BLaER1 treated with 17β-estradiol and CSF1 and Interleukin-3, amounts not matched to agents 10 nM and 100 nM (cell line): ENCODE measurements around the gene ZNF644.
A peak's percentile ranks its signal among the peaks of the same experiment; 100 is the strongest.

ENCODE experiments used
- H3K27ac ChIP-seq, 11 experiments: shearing (Covaris generic); formaldehyde crosslinking; 2 replicates each; pipeline ENCODE4 v1.8.1; 2022
- H3K27me3 ChIP-seq, 11 experiments: shearing (Covaris generic); formaldehyde crosslinking; 2 replicates each; pipeline ENCODE4 v1.8.1; 2022
- H3K36me3 ChIP-seq, 11 experiments: shearing (Covaris generic); formaldehyde crosslinking; 2 replicates each; pipeline ENCODE4 v1.8.1; 2022
- H3K4me1 ChIP-seq, 10 experiments: shearing (Covaris generic); formaldehyde crosslinking; 2 replicates each; pipeline ENCODE4 v1.8.1; 2022
- H3K4me2 ChIP-seq, 11 experiments: shearing (Covaris generic); formaldehyde crosslinking; 2 replicates each; pipeline ENCODE4 v1.8.1; 2022
- H3K4me3 ChIP-seq, 10 experiments: shearing (Covaris generic); formaldehyde crosslinking; 2 replicates each; pipeline ENCODE4 v1.8.1; 2022
- H3K9ac ChIP-seq, 11 experiments: shearing (Covaris generic); formaldehyde crosslinking; 2 replicates each; pipeline ENCODE4 v1.8.1; 2022
- H3K9me3 ChIP-seq, 11 experiments: shearing (Covaris generic); formaldehyde crosslinking; replicated peaks in 1 of 11; 2 replicates each; pipeline ENCODE4 v1.8.1; 2022
- H4K20me1 ChIP-seq, 11 experiments: shearing (Covaris generic); formaldehyde crosslinking; 2 replicates each; pipeline ENCODE4 v1.8.1; 2022
- Cebpa-rat ChIP-seq, 11 experiments: shearing (Covaris generic); IDR thresholded peaks; 2 replicates each; pipeline ENCODE4 v1.8.1; 2022

The ZNF644 gene

DNA sequence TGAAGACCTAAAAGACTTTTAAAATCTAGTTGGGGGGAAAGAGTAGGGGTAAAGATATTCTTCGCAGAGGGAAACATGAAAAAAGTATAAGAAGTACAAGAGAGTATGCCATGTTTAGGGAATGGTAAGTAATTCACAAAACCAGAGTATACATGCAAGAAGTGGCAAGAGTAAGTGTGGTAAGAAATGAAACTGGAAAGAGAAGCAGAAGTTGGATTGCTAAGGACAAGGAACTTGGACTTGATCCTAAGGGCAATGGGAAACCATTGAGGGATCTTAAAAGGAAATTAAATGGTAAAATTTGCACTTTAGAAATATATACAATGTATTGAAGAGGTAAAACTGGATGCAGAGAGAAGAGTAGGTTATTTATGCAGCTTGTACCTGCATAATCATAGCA is 9.2 kb upstream of the ZNF644 start:
- no peak overlapping the region for H3K27ac ChIP-seq
- no peaks in the 10 kb centered on the region for H3K27me3 ChIP-seq
- TF ChIP-seq Cebpa-rat (IDR thresholded peaks at IDR 0.05): no peak
- H3K9me3 ChIP-seq: no peaks in the 10 kb centered on the region; a peak in 1 of 22 replicates
- no peak overlapping the region for H3K9ac ChIP-seq
- no peak overlapping the region for H3K4me3 ChIP-seq
- peak overlapping the region in 1 of 11 experiments; percentile 57; a peak in 2 of 22 replicates for H3K4me2 ChIP-seq
- H3K4me1 ChIP-seq: peaks cover 0 to 10% (median 0%) of the 10 kb centered on the region in 10 experiments; a peak in 2 of 20 replicates
- no peaks in the 10 kb centered on the region for H3K36me3 ChIP-seq
- H4K20me1 ChIP-seq: no peaks in the 10 kb centered on the region

DNA sequence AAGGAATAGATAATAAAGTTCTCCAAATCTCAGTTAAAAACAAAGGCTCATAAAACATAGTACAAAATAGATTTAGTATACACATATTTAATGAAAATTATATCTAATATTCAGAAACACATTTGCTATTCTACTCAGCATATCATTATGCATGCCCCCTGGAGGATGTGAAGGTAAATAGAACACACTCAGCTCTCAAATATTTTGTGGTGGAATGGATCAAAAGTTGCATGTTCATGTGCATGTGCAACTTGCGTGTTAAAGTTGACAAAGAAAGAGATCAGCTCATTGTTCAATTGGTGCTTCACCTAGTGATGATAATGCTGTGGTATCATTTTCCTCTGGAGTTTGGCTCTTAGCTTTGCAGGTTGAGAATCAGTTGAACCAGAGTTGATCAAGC is 4.9 kb upstream of the ZNF644 start:
- Histone ChIP-seq H3K4me3 (no peak overlapping the region), H3K27me3 (no peaks in the 10 kb centered on the region), H3K9ac (no peak overlapping the region), H3K27ac (no peak overlapping the region), H3K36me3 (no peaks in the 10 kb centered on the region), H3K4me1 (peaks cover 10 to 34% (median 13%) of the 10 kb centered on the region in 10 experiments), H4K20me1 (no peaks in the 10 kb centered on the region), H3K4me2 (no peak overlapping the region), H3K9me3 (no peaks in the 10 kb centered on the region)
- no peak for TF ChIP-seq Cebpa-rat (IDR thresholded peaks at IDR 0.05)

DNA sequence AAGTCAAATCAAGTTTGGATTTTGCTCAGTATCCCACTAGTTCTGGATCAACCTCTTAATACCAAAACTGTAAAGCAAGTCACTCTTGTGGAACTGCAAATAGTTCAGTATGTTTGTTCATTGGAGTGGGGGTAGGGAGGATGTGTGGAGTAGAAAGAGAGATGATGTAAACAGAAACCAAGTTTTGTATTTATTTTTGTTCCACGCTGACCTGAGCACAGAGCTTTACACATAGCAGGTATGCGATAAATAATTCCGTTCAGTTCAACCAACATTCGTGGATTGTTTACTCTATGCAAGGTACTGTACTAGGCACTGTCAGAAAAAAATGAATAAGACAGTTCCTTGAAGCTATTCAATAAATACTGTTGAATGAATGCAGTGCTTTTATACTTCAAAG is 4.5 kb upstream of the ZNF644 start:
- Histone ChIP-seq H3K4me1 (peaks cover 10 to 32% (median 13%) of the 10 kb centered on the region in 10 experiments), H4K20me1 (no peaks in the 10 kb centered on the region), H3K4me3 (no peak overlapping the region), H3K9ac (no peak overlapping the region), H3K36me3 (no peaks in the 10 kb centered on the region), H3K27me3 (no peaks in the 10 kb centered on the region), H3K27ac (no peak overlapping the region), H3K4me2 (no peak overlapping the region), H3K9me3 (no peaks in the 10 kb centered on the region)
- no peak for TF ChIP-seq Cebpa-rat (IDR thresholded peaks at IDR 0.05)

DNA sequence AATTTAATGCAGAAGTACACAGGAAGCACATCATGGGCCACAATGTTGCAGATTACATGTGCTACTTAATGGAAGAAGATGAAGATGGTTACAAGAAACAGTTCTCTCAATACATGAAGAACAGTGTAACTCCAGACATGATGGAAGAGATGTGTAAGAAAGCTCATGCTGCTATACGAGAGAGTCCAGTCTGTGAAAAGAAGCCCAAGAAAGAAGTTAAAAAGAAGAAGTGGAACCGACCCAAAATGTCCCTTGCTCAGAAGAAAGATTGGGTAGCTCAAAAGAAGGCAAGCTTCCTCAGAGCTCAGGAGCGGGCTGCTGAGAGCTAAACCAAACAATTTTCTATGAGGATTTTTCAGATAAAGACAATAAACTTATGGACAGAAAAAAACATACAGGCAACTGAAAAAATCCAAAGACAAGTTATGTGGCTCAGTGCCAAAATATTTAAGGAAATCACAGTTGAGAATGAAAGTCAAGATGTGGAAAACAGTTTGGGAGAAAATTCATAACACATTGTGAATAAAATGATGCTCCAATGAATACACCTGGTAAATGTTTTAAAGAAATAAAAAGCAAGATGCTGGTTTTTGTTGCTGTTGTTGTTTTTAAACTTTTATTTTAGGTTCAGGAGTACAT is 2.8 kb upstream of the ZNF644 start:
- peak overlapping the region in 2 of 11 experiments; percentile 32 to 59; a peak in 4 of 22 replicates for H3K4me2 ChIP-seq
- TF ChIP-seq Cebpa-rat (IDR thresholded peaks at IDR 0.05): no peak
- no peaks in the 10 kb centered on the region for H3K27me3 ChIP-seq
- peaks cover 0 to 17% (median 15%) of the 10 kb centered on the region in 11 experiments; a peak in 14 of 22 replicates for H4K20me1 ChIP-seq
- peaks cover 0 to 15% (median 3%) of the 10 kb centered on the region in 11 experiments; a peak in 10 of 22 replicates for H3K36me3 ChIP-seq
- H3K4me1 ChIP-seq: peaks cover 14 to 34% (median 24%) of the 10 kb centered on the region in 10 experiments
- H3K4me3 ChIP-seq: no peak overlapping the region
- no peak overlapping the region for H3K9ac ChIP-seq
- H3K27ac ChIP-seq: no peak overlapping the region
- H3K9me3 ChIP-seq: no peaks in the 10 kb centered on the region

DNA sequence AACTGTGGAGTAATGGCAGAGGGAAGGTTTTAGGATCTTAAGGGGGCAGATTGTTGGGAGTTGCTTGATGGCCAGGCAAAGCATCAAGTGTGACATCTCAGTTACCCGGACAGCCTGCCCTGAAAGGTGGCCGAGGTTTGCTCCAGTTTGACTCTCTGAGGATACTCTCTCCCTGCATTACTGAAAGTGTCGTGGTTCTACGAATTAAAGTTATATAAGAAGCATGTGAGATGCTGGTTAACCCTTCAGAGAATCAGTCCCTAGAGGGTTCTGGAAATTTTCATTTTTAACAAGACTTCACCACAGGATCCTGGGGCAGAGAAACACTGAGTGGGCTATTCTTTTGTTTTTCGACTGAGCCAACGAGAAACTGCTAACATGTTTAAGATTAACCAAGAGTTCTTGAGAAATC is 689 bp upstream of the ZNF644 start:
- peaks cover 0 to 34% (median 14%) of the 10 kb centered on the region in 11 experiments; a peak in 13 of 22 replicates for H3K36me3 ChIP-seq
- no peaks in the 10 kb centered on the region for H3K27me3 ChIP-seq
- H3K4me1 ChIP-seq: peaks cover 23 to 54% (median 38%) of the 10 kb centered on the region in 10 experiments
- TF ChIP-seq Cebpa-rat (IDR thresholded peaks at IDR 0.05): no peak
- H3K9me3 ChIP-seq: no peaks in the 10 kb centered on the region
- H3K4me2 ChIP-seq: peak overlapping the region; percentile 62 to 89 (median 79)
- H3K9ac ChIP-seq: peak overlapping the region; percentile 94 to 100 (median 99); a peak in 21 of 22 replicates
- H4K20me1 ChIP-seq: peaks cover 8 to 37% (median 32%) of the 10 kb centered on the region in 11 experiments; a peak in 21 of 22 replicates
- H3K4me3 ChIP-seq: peak overlapping the region; percentile 74 to 92 (median 83)
- H3K27ac ChIP-seq: peak overlapping the region; percentile 97 to 100 (median 100); a peak in 21 of 22 replicates

DNA sequence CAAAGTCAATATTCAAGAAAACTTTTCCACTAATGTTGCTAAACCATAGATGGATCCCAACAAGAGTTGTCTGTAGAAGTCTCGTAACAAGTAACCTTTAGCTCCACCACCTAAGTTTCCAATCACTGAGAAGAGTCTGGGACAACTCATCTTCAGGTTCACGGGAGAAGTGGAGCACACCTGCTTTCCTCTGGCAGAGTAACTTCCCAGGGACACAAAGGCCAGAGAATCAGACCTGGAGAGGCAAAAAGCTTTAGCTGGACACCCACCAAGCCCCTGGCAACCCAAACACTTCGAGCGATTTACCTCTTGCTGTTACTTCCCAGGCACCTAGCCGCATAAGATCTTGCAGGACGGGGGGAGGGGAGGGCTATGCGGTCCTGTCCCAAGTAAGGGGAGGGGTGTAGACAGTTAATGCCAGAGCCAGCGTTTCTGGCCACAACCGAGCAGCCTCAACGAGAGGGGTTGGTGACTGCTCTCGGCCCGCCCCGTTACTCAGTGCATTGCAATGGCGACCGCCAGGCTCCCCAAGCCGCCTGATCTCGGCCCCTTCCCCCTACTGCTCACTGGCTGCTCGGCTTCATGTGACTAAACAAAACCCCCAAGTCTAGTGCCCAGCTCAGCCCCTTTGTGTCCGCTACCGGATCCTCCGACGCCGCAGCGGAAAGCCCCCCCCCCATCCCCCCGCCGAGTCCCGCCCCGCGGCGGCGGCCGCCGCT is 709 bp downstream of the ZNF644 start:
- Histone ChIP-seq H3K27me3 (no peaks in the 10 kb centered on the region), H3K4me1 (peaks cover 23 to 65% (median 40%) of the 10 kb centered on the region in 10 experiments), H3K4me2 (peak overlapping the region; percentile 82 to 94 (median 90)), H3K9me3 (no peaks in the 10 kb centered on the region), H3K27ac (peak overlapping the region; percentile 97 to 100 (median 100)), H3K4me3 (peak overlapping the region; percentile 74 to 92 (median 83)), H3K36me3 (peaks cover 0 to 48% (median 26%) of the 10 kb centered on the region in 11 experiments; a peak in 17 of 22 replicates), H3K9ac (peak overlapping the region; percentile 94 to 100 (median 99)), H4K20me1 (peaks cover 21 to 51% (median 46%) of the 10 kb centered on the region in 11 experiments; a peak in 21 of 22 replicates)
- TF ChIP-seq Cebpa-rat (IDR thresholded peaks at IDR 0.05): no peak

DNA sequence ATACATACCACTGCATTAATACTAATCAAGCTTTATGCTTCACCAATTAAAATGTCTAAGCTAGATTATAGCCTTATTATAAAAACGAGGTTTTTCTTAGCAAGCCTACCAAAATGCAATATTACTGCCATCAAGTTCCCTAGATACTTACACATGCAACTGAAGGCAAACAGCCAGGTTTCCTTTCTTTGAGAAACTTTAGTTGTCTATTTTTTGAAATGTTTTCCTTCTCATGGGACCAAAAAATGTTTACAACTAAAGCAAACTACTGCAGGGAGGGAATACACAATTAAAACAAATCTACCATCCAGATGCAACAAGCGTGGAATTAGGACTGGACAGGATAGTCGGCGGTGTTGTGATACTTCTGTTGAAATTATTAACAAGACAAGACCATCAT is 1.3 kb downstream of the ZNF644 start:
- Histone ChIP-seq H3K9ac (peak overlapping the region; percentile 94 to 100 (median 99)), H3K4me1 (peaks cover 23 to 72% (median 40%) of the 10 kb centered on the region in 10 experiments), H3K36me3 (peaks cover 0 to 55% (median 32%) of the 10 kb centered on the region in 11 experiments; a peak in 18 of 22 replicates), H3K27ac (peak overlapping the region; percentile 97 to 100 (median 100); a peak in 20 of 22 replicates), H3K4me3 (peak overlapping the region; percentile 74 to 92 (median 83)), H3K9me3 (no peaks in the 10 kb centered on the region), H3K4me2 (peak overlapping the region; percentile 82 to 94 (median 90)), H4K20me1 (peaks cover 27 to 58% (median 53%) of the 10 kb centered on the region in 11 experiments; a peak in 21 of 22 replicates), H3K27me3 (no peaks in the 10 kb centered on the region)
- no peak for TF ChIP-seq Cebpa-rat (IDR thresholded peaks at IDR 0.05)

DNA sequence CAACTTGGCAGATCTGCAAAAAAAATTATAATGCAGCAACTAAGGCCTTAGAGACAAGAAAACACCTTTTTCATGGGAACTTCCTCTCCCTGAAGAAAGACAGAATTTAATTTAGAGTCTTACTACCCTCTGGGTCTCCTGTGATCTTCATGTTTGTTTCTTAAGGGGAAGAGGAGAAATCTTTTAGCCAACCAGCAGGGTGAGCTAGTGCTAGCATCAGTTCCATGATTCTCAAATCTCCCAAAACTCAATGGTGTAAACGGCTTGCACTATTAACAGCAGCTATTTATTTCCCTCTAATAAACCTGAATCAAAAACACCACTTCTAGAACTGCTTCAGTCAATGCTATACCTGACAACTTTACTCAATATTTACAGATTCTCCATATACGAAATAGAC is 3.8 kb downstream of the ZNF644 start:
- H3K4me3 ChIP-seq: no peak overlapping the region
- no peak overlapping the region for H3K27ac ChIP-seq
- H3K27me3 ChIP-seq: no peaks in the 10 kb centered on the region
- no peaks in the 10 kb centered on the region for H3K9me3 ChIP-seq
- no peak for TF ChIP-seq Cebpa-rat (IDR thresholded peaks at IDR 0.05)
- peaks cover 24 to 68% (median 37%) of the 10 kb centered on the region in 10 experiments for H3K4me1 ChIP-seq
- H3K9ac ChIP-seq: no peak overlapping the region
- peak overlapping the region in 6 of 11 experiments; percentile 17 to 93 (median 84); a peak in 8 of 22 replicates for H3K4me2 ChIP-seq
- peaks cover 44 to 82% (median 78%) of the 10 kb centered on the region in 11 experiments; a peak in 21 of 22 replicates for H4K20me1 ChIP-seq
- peaks cover 0 to 77% (median 41%) of the 10 kb centered on the region in 11 experiments; a peak in 20 of 22 replicates for H3K36me3 ChIP-seq
